NCI-H69 (cell line): ENCODE results near the gene PROC.
A peak's percentile ranks its signal among the peaks of the same experiment; 100 is the strongest.
"Not testable (repeated sequence)": the region's sequence is repeated elsewhere in the genome, so short reads cannot be mapped to it uniquely, and the experiment has no call there.

ENCODE experiments used
- DNase-seq: peaks from one replicate; lab custom pipeline; 2025; lab: John Stamatoyannopoulos, UW

PROC gene

DNA sequence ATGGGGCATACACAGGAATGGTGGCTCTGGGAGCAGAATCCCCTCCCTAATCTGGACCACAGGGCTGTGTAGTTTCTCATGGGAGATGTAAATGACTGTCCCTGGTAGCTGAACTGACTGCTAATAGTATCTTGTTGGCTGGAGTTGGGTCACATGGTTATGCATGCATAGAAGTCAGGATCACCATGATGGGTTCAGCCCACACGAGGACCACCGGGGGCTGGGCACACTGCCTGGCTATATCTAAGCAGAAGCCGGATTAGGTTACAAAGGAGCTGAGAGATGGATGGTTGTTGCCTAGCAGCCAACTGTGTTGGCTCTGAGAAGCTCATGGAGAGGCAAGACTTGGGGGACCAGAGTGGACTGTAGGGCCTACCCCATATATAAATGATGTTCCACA is 23.7 kb upstream of the PROC start:
- no peak for DNase-seq

DNA sequence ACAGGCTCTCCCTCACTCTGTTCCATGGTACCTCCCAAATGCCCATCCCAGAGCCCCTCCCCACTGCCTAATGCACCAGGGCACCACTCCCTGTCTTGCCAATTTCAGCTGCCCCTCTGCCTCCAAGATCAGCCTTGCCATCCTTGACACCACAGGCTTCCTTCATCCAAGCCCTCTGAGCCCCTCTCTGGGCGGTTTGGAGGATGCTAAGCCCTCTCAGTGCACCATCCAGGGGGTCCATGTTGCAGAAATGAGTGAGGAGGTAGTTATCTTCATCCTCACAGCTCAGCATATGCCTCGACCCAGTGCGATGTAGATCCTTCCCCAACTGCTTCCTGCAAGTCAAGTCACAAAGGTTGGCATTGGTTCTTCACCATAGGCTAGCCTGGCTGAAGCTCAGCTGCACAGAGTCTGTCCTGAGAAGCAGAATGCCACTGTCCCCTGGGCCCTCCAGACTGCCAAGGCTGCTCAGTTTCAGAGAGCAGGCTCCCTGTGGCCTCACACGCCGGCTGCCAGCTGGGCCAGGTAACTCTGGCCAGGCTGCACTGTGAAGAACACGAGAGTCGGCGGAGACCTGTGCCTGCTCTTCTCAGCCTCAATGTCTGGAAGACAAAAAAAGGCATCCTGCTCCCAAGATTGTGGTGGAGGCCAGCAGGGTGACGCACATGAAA is 20.5 kb upstream of the PROC start:
- peak; percentile 38 for DNase-seq

DNA sequence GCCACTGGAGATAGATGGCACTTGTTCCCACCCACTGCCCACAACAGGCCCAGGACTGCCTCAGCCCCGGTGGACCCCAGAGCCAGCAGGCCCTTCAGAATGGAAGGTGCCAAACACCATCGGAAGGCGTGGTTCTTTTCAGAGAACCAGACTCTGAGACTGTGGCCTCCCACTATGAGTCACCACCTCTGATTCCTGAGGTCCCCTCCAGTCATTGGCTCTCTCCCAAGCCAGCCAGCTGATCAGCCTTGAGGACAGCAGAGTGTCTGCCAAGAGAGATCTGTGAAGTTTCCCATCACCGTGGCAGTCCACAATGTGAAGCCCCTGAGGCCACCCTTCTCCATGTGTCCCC is 20.0 kb upstream of the PROC start:
- peak; percentile 81 for DNase-seq

DNA sequence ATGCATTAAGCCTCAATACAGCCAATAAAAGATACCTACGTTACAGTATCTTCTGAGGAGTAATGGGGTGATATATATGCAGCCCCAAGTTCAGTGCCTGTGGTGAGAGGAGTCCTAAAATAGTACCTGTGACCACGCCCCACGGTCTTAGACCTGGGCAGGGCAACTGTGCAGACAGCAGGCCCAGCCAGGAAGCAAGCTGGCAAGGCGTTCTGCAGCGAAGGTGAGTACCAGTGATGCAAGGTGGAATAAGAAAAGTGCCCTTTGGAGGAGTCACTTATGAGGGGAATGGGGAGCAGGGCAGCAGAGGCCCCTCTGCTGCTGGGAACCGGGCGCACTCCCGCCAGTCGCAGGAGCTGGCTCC is 17.7 kb upstream of the PROC start:
- no peak for DNase-seq

DNA sequence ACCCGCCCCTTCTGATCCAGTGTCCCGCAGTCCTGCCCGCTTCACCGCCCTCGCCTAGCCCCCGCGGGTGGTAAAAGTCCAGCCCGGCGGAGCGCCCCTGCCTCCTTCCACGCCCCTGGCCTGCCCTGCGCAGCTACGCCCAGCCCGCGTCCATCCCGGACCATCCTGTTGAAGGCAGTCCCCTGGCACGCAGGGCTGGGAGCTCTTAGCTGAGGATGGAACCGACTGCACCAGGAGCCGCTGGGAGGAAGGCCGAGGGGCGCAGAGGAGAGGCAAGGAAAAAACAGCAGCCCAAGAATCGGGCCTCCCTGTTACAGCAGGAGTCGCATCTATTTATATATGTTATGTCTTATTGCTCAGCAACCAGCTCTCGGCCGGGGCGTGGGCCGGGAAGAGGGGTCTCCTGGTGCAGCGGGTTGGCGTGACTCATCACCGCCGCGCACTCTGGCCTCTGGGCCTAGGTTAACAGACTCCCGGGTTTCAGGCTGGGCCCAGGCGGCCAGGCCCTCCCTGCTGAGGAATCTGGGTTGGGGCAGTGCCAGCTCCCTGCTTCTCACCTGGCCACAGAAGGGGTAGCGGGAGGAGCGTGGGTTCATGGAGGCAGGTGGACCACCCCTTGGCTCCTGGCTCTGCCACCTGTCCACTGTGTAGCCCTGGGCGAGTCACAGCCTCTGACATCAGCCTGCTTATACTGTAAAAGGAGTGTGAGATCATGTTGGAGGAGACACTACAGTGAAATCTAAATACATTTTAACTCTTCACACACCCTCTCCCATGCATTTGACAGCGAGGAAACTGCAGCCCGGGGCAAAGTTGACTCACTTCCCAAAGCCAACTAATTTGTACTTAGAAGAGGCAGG is 17.1 kb upstream of the PROC start:
- no peak for DNase-seq

DNA sequence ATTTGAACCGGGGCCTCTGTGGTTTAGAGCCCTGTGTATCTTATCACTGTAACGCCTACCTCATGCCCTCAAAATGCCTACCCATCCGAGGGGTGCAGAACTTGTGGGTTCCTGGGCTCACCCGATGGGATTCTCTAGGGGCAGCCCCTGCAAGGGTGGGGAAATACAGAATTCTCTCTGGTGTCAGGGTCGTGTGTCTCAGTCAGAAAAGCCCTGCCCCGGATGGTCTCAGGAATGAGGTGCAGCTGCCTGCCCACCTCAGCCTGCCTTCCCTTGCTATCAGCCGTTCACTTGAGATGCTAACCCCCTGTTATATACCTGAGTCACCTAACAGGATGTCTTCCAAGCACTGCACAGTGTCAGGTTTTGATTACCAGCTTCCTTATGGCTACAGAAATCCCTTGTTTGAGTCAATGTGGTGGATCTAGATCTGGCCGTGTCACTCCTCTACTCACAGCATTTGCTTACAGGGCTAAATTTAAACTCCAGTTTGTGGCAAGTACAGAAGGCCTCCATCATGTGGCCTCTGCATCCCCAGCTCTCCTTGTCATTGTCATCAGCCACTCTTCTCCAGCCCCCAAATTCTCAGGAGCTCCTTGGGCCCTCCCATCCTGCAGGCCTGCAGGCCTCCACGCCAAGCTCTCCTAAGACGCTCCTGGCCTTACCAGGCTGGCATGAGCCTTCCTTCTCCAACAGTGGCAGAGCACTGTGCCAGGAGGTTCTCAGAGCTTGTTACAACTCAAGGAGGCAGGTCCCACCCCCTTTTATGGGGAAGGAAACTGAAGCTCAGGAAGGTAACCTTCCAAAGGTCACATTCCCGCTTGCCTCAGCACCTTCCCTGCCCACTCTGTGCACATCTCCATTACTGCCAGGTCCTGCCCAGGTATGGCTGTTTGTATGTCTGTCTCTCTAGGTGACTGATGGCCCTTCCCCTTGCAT is 16.2 kb upstream of the PROC start:
- no peak for DNase-seq

DNA sequence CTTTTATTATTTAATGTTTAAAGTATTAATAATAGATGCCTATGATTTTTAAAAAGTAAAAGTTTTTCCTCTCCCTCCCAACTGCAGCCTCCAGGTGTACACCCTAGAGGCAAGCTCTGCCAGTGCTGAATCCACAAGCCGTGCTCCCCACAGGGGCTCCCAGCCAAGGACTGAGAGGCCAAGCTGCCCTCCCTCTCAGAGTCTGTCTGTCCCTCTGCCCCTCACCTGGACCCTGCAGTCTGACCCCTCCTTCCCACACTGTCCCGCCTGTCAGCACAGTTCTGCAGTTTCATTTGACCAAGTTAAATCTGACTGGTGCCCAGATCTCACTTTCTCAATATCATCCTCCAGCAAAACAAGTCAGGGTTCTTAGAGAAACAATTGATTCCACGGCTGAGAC is 14.8 kb upstream of the PROC start:
- peak; percentile 4 for DNase-seq

DNA sequence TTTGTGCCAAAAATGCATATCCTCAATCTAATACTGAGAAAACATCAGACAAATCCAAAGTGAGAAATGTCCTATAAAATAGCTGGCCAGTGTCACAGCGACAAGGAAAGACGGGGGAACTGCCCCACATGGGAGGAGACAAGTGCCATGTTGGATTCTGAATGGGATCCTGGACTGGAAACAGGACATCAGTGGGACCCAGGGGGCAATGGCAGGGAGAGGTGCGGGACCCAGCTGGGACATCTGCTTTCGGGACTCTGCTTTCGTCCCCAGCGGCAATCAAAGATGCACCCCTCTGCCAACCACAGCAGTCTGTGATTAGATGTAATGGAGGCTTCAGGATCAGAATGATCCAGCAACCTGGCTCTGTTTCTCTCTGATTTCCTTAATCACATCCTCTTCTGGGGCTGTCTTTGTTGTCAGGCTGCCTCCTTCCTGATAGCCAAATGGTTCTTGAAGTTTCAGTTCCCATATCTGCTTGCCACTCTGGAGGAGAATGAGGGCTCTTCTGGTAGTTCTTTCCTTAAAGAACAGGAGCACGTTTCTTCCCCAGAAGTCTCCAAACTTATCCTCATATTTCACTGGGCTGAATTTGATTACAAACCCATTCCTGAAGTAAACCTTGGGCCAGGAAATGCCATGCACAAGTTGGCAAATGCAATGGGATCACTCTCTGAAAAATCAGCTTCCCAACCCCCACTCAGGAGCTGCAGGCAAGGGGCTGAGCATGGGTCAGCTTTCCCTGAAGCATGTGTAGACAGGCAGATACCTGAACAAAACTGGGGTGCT is 13.6 kb upstream of the PROC start:
- DNase-seq: no peak

DNA sequence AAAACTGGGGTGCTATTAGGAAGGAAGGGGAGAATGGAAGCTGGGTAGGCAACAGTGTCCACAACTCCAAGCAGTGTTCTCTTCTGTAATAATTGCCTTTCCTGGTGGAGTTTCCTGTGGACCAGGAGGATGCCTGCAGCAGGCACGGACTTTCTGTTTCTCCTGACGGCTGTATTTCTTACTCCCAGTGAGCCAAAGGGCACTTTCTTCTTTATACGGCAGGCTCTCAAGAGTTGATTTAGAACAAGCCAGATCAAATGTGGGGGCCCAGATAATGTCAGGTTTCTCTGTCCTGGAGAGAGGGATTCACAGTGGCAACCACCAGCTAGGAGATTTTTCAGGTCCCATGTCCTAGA is 13.0 kb upstream of the PROC start:
- DNase-seq: no peak

DNA sequence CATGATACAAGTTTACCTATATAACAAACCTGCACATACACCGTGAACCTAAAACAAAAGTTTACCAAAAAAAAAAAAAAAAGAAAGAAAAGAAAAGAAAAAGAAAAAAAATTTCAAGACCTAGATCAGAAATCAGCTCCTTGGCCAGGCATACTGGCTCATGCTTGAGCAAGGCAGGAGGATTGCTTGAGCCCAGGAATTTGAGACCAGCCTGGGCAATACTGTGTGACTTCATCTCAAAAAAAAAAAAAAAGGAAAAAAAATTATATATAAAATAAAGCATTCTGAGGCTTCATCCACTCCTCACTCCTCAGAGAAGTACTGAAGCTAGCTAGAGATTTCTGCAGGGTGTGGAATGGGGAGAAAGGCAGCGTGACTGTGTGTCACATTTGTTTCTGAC is 11.8 kb upstream of the PROC start:
- no peak for DNase-seq

DNA sequence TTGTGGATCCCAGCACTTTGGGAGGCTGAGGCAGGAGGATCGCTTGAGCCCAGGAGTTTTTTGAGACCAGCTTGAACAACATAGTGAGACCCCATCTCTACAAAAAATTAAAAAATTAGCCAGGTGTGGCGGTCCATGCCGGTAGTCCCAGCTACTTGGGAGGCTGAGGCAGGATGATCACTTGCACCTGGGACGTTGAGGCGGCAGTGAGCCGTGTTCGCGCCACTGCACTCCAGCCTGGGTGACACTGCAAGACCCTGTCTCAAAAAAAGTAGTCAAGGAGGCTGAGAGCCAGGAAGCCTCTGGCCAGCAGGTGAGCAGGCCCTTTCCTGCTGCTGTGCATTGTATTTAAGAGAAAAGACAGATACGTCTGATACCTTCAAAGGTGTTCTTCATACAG is 11.1 kb upstream of the PROC start:
- DNase-seq: no peak

DNA sequence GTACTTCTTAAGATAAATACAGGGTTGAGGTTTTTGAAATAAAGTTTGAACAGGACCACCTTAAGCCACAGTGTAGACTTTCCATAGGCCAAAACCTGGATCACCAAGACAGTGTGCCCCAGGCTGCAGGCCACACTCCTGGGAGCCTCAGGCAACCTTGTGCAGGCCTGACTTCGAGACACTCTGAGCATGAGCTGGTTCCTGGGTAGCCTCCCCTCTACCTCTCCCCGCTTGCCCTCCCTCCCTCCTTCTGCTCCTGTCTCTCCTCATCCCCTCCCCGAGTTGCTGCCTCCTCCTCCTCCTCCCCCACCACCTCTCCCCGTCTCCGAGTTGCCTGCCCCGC is 10.6 kb upstream of the PROC start:
- DNase-seq: no peak

DNA sequence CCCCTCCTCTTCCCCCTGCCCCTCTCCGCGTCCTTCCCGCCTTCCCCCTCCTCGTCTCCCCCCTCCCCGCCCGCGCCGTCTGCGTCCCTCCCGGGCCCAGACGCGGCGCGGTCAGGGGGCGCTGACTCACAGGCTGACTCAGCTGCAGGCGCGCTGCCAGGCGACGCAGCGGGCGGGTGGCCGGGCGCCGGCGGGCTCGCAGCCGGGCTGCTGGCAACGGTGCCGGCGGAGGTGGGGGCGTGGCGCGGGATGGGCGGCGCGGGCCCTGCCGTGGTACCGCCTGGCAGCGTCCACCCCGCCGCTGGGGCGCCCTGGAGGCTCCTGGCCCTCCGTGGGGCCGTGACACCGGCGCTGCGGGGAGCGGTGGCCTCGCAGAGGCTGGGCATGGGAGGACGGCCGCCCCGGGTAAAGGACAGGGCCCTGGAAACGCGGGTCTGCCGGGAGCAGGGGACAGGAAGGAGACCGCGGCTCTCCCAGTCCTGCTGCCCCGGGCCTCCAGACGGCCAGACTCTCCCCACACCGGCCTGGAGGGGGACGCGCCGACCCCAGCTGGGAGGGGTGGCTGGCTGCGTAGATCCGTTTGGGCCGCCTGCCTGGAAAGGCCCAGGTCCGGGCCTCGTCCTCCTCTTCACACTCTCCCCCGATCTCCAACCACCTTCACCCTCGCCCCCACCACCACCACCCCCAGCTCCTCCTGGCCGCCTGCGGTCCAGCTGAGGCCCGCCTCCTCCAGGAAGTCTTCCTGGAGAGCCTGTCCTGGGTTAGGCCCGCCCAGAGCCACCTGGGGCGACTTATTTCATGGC is 10.0 kb upstream of the PROC start:
- peak; percentile 95 for DNase-seq

DNA sequence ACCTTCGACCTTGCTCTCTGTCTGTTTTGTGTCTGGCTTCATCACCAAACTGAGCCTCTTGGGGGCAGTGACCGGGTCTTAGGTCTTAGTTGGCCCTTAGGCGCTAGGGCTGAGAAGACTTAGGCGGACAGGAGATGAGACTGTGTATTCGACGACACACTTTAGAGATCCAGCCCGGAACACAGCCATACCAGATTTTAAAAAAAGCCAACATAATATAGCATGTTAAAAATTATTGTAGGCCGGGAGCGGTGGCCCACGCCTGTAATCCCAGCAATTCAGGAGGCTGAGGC is 9.5 kb upstream of the PROC start:
- DNase-seq: no peak

DNA sequence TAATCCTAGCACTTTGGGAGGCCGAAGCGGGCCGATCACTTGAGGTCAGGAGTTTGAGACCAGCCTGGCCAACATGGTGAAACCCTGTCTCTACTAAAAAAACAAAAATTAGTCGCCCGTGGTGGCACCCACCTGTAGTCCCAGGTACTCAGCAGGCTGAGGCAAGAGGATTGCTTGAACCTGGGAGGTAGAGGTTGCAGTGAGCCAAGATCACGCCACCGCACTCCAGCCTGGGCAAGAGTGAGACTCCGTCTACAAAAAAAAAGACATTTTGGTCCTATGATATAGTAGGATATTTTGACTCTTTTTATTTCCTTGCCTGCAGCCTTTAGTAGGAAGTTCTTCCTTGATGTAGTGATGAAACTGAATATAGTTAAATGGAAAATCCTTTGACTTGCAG is 8.5 kb upstream of the PROC start:
- DNase-seq: not testable (repeated sequence)

DNA sequence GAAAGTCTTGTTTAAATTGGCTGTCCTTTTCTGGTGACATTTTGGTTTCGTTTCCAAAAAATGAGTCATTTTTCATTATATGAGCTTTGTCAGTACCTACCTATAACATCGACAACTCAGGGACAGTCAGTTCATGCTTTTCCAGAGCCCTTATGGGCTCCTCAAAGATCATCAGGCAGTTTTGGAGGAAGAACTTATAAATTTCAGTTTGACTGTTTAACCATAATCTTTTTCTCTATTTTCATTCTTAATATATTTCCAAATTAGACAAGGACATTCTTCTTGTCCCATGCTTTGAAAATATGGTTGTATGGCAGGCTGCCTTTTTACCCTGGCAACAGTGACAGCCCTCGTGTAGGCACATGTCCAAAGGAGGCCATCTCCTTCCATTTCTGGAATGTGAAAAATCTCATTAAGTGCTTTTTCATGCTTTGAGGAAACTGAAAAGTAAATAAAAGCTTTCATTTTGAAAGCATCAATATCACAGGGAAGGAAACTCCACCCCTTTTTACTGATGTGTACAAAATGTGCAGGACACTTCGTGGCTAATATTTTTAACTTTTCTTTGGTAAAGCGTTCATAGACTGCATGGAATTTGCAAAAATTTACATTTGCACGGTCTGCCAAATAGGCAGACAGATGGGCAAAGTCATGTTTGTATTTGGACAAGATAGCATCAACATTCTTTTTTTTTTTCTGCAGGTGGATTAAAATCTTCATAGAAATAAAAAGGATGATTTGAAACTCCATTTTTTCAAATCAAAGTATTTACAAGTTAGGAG is 7.2 kb upstream of the PROC start:
- peak; percentile 41 for DNase-seq

DNA sequence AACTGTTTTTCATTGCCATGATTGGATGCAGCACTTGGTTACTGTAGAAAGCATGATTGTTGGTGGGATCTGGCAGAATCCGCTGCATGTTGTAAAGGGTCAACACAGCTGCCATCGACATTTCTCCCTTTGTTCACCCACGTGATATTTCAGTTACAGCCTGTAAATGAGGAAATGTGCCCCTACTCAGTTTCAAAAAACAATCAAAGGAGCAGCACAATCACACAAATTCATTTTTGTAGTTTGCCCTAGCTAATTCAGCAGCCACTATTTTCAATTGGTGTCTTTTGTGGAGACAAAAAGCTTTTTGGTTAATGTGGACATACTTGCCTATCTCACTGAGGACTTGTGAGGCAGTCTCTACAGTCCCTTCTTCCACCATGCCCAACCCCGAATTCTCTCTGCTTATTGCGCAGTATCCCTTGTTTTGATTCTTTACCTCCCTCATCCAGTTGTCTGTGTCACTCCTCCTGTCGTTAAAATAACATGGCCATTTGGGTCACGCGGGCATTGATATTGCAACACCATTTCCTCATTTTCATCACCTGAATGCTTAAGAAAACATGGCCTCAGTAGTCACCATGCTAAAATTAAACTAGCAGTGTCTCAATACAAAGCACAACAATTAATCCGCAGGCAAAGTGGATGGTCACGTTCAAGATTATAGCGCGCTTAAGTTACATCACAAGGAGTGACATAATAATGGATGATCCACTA is 6.4 kb upstream of the PROC start:
- DNase-seq: peak; percentile 42

DNA sequence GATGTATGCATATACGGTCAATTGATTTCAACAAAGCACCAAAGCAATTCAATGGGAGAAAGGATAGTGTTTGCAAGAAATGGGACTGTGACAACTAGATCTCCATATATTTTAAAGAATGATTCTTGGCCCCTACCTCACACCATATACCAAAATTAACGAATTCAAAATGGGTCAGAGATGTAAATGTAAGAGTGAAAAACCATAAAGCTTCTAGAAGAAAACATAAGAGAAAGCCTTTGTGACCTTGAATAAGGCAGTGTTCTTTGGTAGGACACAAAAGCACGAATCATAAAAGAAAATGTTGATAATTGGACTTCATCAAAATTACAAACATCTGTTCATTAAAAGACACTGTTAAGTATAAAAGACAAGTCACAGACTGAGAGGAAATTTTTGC is 5.0 kb upstream of the PROC start:
- DNase-seq: no peak

DNA sequence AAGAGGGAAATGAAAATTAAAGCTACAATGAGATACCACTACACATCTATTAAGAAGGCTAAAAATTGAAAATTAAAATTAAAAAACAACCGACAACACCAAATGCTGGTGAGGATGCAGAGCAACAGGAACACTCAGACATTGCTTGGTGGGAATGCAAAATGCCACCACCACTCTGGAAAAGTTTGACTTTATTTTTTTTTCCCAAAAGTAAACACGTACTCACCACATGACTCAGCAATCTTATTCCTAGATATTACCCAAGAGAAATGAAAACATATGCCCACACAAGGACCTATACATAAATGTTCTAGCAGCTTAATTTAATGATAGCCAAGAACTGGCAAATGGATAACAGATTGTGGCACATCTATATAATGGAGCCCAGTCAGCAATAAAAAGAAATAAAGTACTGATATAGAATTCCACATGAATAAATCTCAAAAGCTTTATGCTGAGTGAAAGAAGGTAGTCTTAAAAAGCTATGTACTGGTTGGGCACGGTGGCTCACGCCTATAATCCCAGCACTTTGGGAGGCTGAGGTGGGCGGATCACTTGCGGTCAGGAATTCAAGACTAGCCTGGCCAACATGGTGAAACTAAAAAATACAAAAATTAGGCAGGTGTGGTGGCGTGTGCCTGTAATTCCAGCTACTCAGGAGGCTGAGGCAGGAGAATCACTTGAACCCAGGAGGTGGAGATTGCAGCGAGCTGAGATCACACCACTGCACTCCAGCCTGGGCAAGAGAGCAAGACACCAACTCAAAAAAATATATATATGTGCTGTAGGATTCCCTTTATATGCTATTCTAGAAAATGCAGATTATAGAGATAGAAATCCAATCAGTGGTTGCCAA is 4.2 kb upstream of the PROC start:
- no peak for DNase-seq
